ENCODE data around the gene RBM38. TPM values are rescaled to one million over a fixed set of nuclear protein-coding genes. Genes with fewer than 3 reads are reported as not detected.

The RBM38 gene
- total and polyA plus RNA-seq, 2 of the 13 experiments (the other 11 are each of a cell fraction or from before 2014, with no cell fraction given), result 24.2 to 34.2 TPM

- TF ChIP-seq NONO (IDR thresholded peaks at IDR 0.05), result no peak
- TF ChIP-seq NONO (CRISPR knock-in tag; conservative IDR thresholded peaks at IDR 0.05), result 0 out of 2 replicates have a peak, but pooled peaks have one; percentile 39
- TF ChIP-seq MEIS2 (CRISPR knock-in tag; IDR thresholded peaks at IDR 0.05), result no peak
- TF ChIP-seq ZNF546 (CRISPR knock-in tag; conservative IDR thresholded peaks at IDR 0.05), result no peak
- no peak for TF ChIP-seq WIZ (CRISPR knock-in tag; IDR thresholded peaks at IDR 0.05)
- no peak for TF ChIP-seq FOXA3 (CRISPR knock-in tag; IDR thresholded peaks at IDR 0.05)
- TF ChIP-seq ZNF780A (CRISPR knock-in tag; IDR thresholded peaks at IDR 0.05), result no peak
- TF ChIP-seq, protein P1, sequence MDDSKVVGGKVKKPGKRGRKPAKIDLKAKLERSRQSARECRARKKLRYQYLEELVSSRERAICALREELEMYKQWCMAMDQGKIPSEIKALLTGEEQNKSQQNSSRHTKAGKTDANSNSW (CRISPR knock-in tag; IDR thresholded peaks at IDR 0.05; ENCODE audit: borderline replicate concordance), result no peak
- TF ChIP-seq MTF2 (CRISPR knock-in tag; IDR thresholded peaks at IDR 0.05; ENCODE audit: borderline replicate concordance), result no peak
- TF ChIP-seq XRCC5 (optimal IDR thresholded peaks at IDR 0.05; ENCODE audit: low read length), result no peak
- TF ChIP-seq BRD4 (CRISPR knock-in tag; IDR thresholded peaks at IDR 0.05), result no peak
- TF ChIP-seq, protein P2, sequence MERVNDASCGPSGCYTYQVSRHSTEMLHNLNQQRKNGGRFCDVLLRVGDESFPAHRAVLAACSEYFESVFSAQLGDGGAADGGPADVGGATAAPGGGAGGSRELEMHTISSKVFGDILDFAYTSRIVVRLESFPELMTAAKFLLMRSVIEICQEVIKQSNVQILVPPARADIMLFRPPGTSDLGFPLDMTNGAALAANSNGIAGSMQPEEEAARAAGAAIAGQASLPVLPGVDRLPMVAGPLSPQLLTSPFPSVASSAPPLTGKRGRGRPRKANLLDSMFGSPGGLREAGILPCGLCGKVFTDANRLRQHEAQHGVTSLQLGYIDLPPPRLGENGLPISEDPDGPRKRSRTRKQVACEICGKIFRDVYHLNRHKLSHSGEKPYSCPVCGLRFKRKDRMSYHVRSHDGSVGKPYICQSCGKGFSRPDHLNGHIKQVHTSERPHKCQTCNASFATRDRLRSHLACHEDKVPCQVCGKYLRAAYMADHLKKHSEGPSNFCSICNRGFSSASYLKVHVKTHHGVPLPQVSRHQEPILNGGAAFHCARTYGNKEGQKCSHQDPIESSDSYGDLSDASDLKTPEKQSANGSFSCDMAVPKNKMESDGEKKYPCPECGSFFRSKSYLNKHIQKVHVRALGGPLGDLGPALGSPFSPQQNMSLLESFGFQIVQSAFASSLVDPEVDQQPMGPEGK (CRISPR knock-in tag; IDR thresholded peaks at IDR 0.05), result no peak
- TF ChIP-seq AGO2 (optimal IDR thresholded peaks at IDR 0.05; ENCODE audit: low read depth, low read length), result peak; percentile 41
- TF ChIP-seq STAT6 (CRISPR knock-in tag; IDR thresholded peaks at IDR 0.05; ENCODE audit: borderline replicate concordance), result no peak
- no peak for TF ChIP-seq ISL2 (CRISPR knock-in tag; IDR thresholded peaks at IDR 0.05)
- TF ChIP-seq ETV6 (CRISPR knock-in tag; conservative IDR thresholded peaks at IDR 0.05), result no peak
- TF ChIP-seq NFYC (CRISPR knock-in tag; IDR thresholded peaks at IDR 0.05), result no peak
- no peak for TF ChIP-seq ZFP82 (CRISPR knock-in tag; IDR thresholded peaks at IDR 0.05; ENCODE audit: borderline replicate concordance)
- TF ChIP-seq REL (CRISPR knock-in tag; conservative IDR thresholded peaks at IDR 0.05), result 0 out of 2 replicates have a peak, but pooled peaks have one; percentile 37
- no peak for TF ChIP-seq KDM4B (CRISPR knock-in tag; IDR thresholded peaks at IDR 0.05)
- TF ChIP-seq, protein P3, sequence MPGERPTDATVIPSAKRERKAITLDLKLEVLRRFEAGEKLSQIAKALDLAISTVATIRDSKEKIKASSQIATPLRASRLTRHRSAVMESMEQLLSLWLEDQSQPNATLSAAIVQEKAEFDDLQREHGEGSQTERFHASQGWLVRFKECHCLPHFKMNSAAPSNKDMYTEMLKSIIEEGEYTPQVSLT (CRISPR knock-in tag; IDR thresholded peaks at IDR 0.05; ENCODE audit: borderline replicate concordance, low read depth), result no peak
Measured at GRCh38 chr20:57380081-57380750, 11.0 kb upstream of the RBM38 start (continued).
